HG03378 (cell line): Measurements from ENCODE around the gene SLC6A20.

Experiments
- ATAC-seq: cut with Tn5 transposase; IDR thresholded peaks from one replicate; pipeline ENCODE4 v1.9.1; 2021; ENCODE audit warnings: mild to moderate bottlenecking, moderate library complexity; ENCODE audit not compliant: unreplicated experiment

The SLC6A20 gene

DNA sequence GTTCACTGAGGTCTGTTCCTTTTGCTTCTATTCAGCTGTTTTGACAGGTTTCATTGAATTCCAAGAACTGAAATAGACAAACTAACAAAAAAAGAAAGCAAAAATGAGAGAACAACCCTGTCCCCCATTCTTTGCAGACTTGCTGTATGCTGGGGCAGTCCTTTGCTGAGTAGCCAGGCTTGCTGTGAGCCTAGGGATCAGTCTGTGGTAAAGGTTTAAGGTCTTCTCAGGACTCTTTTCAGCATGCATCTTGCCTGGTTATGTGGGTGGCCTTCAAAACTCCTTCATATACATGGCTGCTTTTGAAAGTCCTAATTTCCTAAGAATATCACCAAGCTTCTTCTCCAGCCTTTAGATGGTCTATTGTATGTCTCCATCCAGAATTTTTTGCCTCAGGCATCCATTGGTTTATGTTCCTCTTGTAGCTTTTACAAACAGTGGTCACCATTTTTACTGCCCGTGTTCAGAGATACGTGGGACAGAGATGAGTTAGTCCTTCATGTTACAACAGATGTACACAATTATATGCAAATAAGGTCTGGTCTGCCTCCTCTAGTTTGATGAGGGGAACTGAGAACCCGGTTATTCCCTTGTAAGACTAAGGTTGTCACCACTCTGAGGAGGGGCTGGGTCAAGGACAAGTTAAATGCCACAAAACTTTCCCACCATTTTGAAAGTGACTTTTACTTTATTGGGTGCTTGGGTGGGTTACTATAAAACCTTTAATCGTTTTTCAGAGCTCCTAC, 65.8 kb downstream of the SLC6A20 start:
- ATAC-seq: no peak

DNA sequence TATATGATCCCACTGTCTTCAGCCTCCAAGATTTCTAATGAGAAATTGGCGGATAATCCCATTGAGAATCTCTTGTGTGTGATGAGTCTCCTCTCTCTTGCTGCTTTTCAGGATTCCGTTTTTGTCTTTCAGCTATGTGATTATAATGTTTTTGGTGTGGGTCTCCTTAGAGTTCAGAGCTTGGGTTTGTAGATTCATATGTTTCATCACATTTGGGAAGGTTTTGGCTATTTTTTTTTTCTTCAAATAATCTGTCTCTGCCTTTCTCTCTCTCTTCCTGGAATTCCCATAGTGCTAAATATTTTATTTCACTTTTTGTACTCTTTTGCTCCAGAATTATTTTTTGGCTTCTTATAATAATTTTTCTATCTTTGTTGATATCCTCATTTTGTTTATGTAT, 66.7 kb downstream of the SLC6A20 start:
- no peak for ATAC-seq

DNA sequence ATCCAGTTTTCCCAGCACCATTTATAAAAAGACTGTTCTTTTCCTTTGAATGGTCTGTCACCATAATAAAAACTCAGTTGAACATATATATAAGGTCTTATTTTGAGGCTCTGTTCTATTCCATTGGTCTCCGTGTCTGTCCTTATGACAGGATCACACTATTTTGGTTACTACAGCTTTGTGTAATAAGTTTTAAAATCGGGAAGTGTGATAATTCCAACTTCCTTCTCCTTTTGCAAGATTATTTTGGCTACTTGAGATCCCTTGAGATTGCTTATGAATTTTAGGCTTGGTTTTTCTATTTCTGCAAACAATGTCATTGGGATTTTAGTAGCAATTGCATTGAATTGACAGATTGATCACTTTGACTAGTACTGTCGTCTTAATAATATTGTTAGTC, 71.4 kb downstream of the SLC6A20 start:
- no peak for ATAC-seq

DNA sequence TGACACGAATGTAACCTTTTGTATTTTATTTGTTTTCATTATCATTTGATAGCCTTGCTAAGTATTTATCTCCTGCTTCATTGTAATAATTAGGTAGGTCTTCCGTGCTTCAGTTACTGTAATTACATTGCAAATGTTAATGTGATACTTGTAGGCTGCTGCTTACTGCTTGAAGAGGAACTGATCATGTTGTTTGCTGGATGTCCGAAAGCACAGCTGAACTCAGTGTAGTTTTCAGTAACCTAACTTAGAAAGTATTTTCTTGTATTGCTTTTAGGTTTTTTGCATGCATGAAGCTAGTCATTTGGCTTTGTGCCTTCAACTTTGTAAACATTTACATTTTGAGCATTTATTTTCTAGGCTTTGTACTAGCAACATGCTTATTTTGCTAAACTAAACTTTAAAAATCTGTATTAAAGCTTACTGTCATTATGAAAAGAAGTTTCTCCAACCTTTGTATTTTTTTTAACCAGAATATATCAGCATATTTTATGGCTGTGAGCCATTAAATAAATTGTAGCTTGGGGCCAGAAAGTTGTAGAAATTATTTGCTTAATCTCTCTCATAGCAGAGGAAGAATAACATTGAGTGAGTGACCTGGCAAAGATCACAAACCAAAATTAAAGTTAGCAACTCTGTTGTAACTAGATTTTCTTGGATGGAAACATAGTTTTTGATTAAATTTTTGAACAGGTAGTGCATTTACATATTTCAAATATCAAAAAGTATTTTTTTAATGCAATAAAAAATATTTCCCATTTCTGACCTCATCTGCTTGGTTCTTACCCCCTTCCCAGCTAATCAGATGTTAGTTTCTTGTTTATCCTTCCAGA, 76.5 kb downstream of the SLC6A20 start:
- no peak for ATAC-seq

GRCh38 chr3:45716790-45717336, 79.5 kb downstream of the SLC6A20 start:
- ATAC-seq: no peak

GRCh38 chr3:45715945-45716344, 80.4 kb downstream of the SLC6A20 start:
- no peak for ATAC-seq

DNA sequence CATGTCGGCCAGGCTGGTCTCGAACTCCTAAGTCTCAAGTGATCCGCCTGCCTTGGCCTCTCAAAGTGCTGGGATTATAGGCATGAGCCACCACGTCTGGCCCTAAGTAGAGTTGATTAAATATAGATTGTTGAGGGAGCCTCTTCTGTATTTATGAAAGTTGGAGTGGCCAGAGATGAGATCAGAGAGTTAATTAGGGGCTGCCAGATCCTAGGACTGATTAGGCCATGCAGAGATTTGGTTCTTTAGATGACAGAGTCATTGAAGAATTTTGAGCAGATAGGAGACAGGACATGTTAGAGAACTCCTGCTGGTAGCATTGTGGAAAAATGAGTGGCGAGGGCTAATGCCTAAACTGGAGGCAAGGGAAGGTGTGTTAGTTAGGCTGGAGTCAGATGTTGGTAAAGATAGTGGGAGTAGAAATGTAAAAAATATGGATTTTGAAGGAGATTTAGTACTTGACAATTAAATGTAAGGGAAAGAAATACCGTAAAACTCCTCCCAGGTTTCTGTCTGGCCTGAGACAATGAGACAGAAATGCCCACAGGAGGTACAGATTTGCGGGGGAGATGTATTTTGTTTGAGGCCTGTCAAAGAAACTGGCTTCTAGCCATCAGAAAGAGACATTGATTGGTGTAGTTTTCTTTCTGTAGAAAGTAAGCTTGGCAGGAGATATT, 83.8 kb downstream of the SLC6A20 start:
- no peak for ATAC-seq

GRCh38 chr3:45711931-45712330, 84.4 kb downstream of the SLC6A20 start:
- no peak for ATAC-seq

DNA sequence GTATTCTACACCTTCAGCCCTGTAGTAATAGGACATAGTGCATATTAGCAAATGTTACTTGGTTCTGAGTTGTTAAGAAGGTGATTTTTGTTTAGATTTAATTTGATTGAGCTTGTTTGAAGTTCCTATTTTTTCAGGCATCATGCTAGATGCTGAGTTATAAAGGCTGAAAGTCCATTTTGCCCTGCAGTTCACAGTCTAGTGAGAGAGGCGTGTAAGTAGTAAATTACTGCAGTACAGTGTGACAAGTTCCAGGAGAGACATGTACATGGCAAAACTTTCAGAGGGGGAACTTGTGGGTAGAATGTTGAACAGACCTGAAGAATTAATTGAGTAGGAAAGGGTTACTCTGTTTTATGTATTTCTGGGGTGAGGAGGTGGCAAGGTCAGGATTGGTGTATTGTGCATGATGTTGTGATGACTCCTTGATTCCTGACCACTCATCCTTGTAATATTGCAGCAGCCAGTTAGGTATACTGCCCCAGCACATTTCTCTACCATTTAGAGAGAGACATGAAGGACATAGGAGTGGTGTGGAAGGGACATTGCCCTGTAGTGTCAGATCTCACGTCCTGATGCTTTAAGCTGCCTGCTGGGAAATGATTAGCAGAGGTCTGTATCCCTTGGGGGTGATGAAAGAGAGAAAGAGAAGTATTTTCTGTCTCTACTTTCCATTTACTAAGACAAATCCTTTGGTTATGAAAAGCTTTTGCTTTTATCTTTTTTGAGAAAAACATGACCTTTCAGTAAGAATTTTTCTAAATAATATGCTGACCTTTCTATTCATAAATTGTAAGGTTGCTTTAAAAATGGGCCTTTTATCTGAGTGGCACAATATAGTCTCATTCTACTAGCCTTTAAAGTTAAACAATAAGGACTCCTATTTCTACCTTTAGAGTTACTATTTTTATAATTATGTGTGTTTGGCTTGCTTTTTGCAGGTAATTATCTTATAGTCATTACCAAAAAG, 90.2 kb downstream of the SLC6A20 start:
- ATAC-seq: no peak
